Panc1 (cell line): ENCODE data around the gene CYP2W1. TPM values are rescaled to one million over a fixed set of nuclear protein-coding genes. Genes with fewer than 3 reads are reported as not detected.

Experiments used
- ATAC-seq: fragments of 200-7000 bp; cut with Tn5 transposase; 2 replicates; pipeline ENCODE4 v1.9.1; 2020; ENCODE audit warnings: mild to moderate bottlenecking, moderate library complexity
- BruUV-seq: library from RNA; stranded (reverse); fragments of 400-500 nt; replicated peaks from 2 replicates; lab custom pipeline; 2021; lab: Mats Ljungman, UMichigan
- CTCF ChIA-PET: fragments of 300-600 bp; sonication (Branson Sonifier 250); formaldehyde crosslinking; loops from one replicate; lab custom pipeline; 2022; ENCODE audit warnings: antibody characterized with exemption; lab: Charles Lee
- POLR2A ChIA-PET: fragments of 300-600 bp; sonication (Branson Sonifier 250); formaldehyde crosslinking; loops from one replicate; lab custom pipeline; 2022; ENCODE audit warnings: antibody characterized with exemption; lab: Charles Lee
- DNase-seq: peaks from one replicate; pipeline ENCODE4 v3.0.0-alpha.2; 2010; ENCODE audit warnings: low read depth, low spot score
- H3K27ac ChIP-seq: 2 replicates; pipeline ENCODE4 v1.5.1; 2011; ENCODE audit warnings: mild to moderate bottlenecking, low read length, inconsistent platforms
- H3K27me3 ChIP-seq: fragments of 200-500 bp; sonication (Bioruptor generic); 2 replicates; pipeline ENCODE4 v1.6.0; 2014; ENCODE audit warnings: low read length, inconsistent platforms; ENCODE audit not compliant: control insufficient read depth, insufficient read depth
- H3K36me3 ChIP-seq: fragments of 200-500 bp; sonication (Bioruptor generic); 2 replicates; pipeline ENCODE4 v1.5.1; 2014; ENCODE audit warnings: inconsistent platforms, mild to moderate bottlenecking, low read length, moderate library complexity; ENCODE audit not compliant: control insufficient read depth, insufficient read depth
- H3K4me1 ChIP-seq: 2 replicates; pipeline ENCODE4 v1.5.1; 2011; ENCODE audit warnings: inconsistent platforms, mild to moderate bottlenecking, low read length, moderate library complexity; ENCODE audit not compliant: control insufficient read depth, insufficient read depth
- H3K4me3 ChIP-seq, 2 experiments: 2 replicates each; pipeline ENCODE4 v1.5.1; 2011 to 2012; ENCODE audit warnings: low read depth in 2 of 2, low read length in 2 of 2, mild to moderate bottlenecking in 2 of 2, inconsistent platforms in 1 of 2, moderate library complexity in 1 of 2
- H3K9me3 ChIP-seq: fragments of 200-500 bp; sonication (Bioruptor generic); 2 replicates; pipeline ENCODE4 v1.5.1; 2014; ENCODE audit warnings: low read depth, mild to moderate bottlenecking, inconsistent platforms, low read length, moderate library complexity; ENCODE audit not compliant: control insufficient read depth, insufficient read depth
- POLR2AphosphoS5 ChIP-seq: IDR thresholded peaks from 2 replicates; pipeline ENCODE4 v1.6.1; 2012; ENCODE audit warnings: mild to moderate bottlenecking, low read depth, low read length, moderate library complexity
- SIN3A ChIP-seq: IDR thresholded peaks from 2 replicates; pipeline ENCODE4 v1.6.1; 2012; ENCODE audit warnings: low read depth, mild to moderate bottlenecking, low read length, moderate library complexity, borderline replicate concordance; ENCODE audit not compliant: insufficient read depth
- TCF7L2 ChIP-seq: IDR thresholded peaks from 2 replicates; pipeline ENCODE4 v1.6.1; 2011; ENCODE audit warnings: mild to moderate bottlenecking, low read depth, low read length, inconsistent platforms
- in situ Hi-C: cut with HindIII; loops from 2 replicates; pipeline ENCODE4 v1.10.0; 2016; ENCODE audit warnings: low sequenced_read_pairs, low pct_unique_long_range_greater_than_20kb
- intact Hi-C: fragments of 100-400 bp; cut with micrococcal nuclease; formaldehyde crosslinking; loops from one replicate; pipeline ENCODE4 v1.10.0; 2022; ENCODE audit not compliant: unreplicated experiment
- total RNA-seq: library from RNA; stranded (reverse); gene quantifications from one replicate; pipeline ENCODE4 v1.2.1, GENCODE V29; 2021; ENCODE audit not compliant: unreplicated experiment
- TF ChIP-seq, protein P1 (sequence below), 2 experiments: IDR thresholded peaks; 2 replicates each; pipeline ENCODE4 v1.6.1; 2011 to 2012; ENCODE audit warnings: low read depth in 2 of 2, control low read depth in 1 of 2, low read length in 1 of 2, mild to moderate bottlenecking in 1 of 2, moderate library complexity in 1 of 2; ENCODE audit not compliant: insufficient read depth in 1 of 2
- TF ChIP-seq, protein P2 (sequence below): fragments of 450-650 bp; IDR thresholded peaks from 2 replicates; pipeline ENCODE4 v1.5.1; 2017; ENCODE audit warnings: mild to moderate bottlenecking

The CYP2W1 gene
- total RNA-seq, 1 experiment from 2014 or later: 0.74 TPM

DNA sequence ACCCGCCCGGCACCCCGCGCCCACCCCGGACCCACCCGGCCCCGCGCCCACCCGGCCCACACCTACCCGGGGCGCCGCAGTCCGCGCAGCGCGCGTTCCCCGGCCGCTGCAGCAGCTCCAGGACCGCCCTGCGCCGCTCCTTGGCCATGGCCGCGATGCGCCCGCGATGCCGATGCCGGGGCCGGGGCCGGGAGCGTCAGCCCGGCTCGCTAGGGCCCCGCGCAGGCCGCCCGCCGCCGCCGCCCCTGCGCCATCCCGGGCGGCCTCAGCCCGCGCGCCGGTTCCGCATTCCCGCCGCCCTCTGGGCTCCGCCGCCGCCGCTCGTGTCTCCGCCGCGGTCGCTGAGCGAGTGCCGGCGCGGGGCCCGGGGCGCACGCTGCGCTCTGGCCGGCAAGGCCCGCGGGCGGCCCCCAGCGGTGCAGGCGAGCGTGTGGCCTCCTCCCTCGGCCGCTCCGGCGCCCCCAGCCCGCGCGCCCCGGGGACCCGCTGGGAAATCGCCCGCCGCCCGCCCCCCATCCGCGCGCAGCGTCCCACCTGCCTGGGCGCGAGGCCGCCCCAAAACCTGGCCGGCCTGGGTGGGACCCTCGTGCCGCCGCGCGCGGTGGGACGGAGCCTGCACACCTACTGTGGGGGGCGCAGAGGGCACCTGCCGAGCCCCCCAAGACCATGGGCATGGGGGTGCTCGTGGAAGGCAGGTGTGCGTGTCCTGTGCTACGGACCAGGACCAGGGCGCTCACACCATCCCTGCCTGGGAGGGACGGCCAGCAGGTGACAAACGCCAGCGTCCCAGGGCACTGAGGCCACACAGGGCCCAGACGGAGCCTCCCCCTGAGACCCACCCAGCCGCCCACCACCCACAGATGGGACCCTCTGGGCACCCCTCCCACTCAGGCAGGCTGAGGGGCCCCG lies 28.4 kb upstream of the CYP2W1 start, which contains the start of gene ADAP1:
TSS of gene ADAP1 (minus strand) at position 351 of the 909 bp plus-strand sequence. CDS start at position 148, 203 bp downstream.
- BruUV-seq: no TSS peak
- Histone ChIP-seq H3K9me3 (no peaks in the 10 kb centered on the region), H3K4me3 (peak within 1 kb of the TSS; percentile 44 to 46), H3K27me3 (no peaks in the 10 kb centered on the region), H3K27ac (no peak within 1 kb of the TSS), H3K36me3 (no peaks in the 10 kb centered on the region), H3K4me1 (0 out of 2 replicates have a peak, but pooled peaks cover 4% of the 10 kb centered on the region)
- in situ Hi-C loops (loop anchor here (25.0 kb wide), 1 partner anchor 183 kb away; a partner anchor contains a TSS), intact Hi-C loops (loop anchor here (2.0 kb wide), 1 partner anchor 40 kb away; no protein-coding TSS in a partner anchor)
- ChIA-PET CTCF (interaction anchor here (0.9 kb wide), 1 partner anchor 42 kb away, joined by 4 read pairs; no protein-coding TSS in a partner anchor), POLR2A (interaction anchor here (0.6 kb wide), 1 partner anchor 397 kb away, joined by 3 read pairs; no protein-coding TSS in a partner anchor)
- DNase-seq (no peak), ATAC-seq (peak; percentile 77)
- TF ChIP-seq, protein P1, sequence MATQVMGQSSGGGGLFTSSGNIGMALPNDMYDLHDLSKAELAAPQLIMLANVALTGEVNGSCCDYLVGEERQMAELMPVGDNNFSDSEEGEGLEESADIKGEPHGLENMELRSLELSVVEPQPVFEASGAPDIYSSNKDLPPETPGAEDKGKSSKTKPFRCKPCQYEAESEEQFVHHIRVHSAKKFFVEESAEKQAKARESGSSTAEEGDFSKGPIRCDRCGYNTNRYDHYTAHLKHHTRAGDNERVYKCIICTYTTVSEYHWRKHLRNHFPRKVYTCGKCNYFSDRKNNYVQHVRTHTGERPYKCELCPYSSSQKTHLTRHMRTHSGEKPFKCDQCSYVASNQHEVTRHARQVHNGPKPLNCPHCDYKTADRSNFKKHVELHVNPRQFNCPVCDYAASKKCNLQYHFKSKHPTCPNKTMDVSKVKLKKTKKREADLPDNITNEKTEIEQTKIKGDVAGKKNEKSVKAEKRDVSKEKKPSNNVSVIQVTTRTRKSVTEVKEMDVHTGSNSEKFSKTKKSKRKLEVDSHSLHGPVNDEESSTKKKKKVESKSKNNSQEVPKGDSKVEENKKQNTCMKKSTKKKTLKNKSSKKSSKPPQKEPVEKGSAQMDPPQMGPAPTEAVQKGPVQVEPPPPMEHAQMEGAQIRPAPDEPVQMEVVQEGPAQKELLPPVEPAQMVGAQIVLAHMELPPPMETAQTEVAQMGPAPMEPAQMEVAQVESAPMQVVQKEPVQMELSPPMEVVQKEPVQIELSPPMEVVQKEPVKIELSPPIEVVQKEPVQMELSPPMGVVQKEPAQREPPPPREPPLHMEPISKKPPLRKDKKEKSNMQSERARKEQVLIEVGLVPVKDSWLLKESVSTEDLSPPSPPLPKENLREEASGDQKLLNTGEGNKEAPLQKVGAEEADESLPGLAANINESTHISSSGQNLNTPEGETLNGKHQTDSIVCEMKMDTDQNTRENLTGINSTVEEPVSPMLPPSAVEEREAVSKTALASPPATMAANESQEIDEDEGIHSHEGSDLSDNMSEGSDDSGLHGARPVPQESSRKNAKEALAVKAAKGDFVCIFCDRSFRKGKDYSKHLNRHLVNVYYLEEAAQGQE (IDR thresholded peaks at IDR 0.05; ENCODE audit: insufficient read depth in 1 of 2, low read depth in 2 of 2, low read length in 1 of 2): no peak
- TF ChIP-seq POLR2AphosphoS5 (no peak), TCF7L2 (no peak), SIN3A (no peak)
- TF ChIP-seq, protein P2, sequence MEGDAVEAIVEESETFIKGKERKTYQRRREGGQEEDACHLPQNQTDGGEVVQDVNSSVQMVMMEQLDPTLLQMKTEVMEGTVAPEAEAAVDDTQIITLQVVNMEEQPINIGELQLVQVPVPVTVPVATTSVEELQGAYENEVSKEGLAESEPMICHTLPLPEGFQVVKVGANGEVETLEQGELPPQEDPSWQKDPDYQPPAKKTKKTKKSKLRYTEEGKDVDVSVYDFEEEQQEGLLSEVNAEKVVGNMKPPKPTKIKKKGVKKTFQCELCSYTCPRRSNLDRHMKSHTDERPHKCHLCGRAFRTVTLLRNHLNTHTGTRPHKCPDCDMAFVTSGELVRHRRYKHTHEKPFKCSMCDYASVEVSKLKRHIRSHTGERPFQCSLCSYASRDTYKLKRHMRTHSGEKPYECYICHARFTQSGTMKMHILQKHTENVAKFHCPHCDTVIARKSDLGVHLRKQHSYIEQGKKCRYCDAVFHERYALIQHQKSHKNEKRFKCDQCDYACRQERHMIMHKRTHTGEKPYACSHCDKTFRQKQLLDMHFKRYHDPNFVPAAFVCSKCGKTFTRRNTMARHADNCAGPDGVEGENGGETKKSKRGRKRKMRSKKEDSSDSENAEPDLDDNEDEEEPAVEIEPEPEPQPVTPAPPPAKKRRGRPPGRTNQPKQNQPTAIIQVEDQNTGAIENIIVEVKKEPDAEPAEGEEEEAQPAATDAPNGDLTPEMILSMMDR: peak; percentile 92; the same call in 1 of the 2 replicates

DNA sequence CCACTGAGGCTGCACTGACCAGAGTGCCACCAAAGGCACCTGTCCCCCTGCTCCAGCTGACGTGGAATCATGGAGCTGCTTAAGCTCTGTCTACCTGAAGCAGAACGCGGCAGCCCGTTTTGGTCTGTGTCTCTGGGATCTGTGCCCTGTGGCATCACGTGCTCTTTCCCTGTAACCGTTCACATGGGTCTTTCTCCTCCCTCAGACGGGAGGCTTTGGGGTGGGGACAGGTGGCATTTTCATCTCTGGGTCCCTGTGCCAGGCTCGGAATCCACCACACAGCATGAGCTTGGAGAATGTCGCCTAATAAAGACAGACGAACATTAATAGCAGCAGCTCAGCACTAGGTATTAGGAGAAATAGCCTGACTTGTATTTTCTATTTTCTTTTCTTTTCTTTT lies 26.9 kb upstream of the CYP2W1 start:
- H3K36me3 ChIP-seq: no peaks in the 10 kb centered on the region
- no peaks in the 10 kb centered on the region for H3K9me3 ChIP-seq
- ChIA-PET POLR2A (no interaction called here), CTCF (interaction anchor here (0.6 to 0.7 kb wide), 2 partner anchors 120 to 228 kb away, joined by 6 to 8 read pairs; no protein-coding TSS in a partner anchor)
- H3K4me1 ChIP-seq: 0 out of 2 replicates have a peak, but pooled peaks cover 4% of the 10 kb centered on the region
- H3K4me3 ChIP-seq: no peak overlapping the region
- no peak for ATAC-seq
- BruUV-seq: no TSS peak
- no peak for DNase-seq
- in situ Hi-C loops: loop anchor here (25.0 kb wide), 1 partner anchor 181 kb away; a partner anchor contains a TSS
- H3K27me3 ChIP-seq: no peaks in the 10 kb centered on the region
- intact Hi-C loops: no loop called here
- H3K27ac ChIP-seq: no peak overlapping the region
- TF ChIP-seq, protein P1 (IDR thresholded peaks at IDR 0.05; ENCODE audit: insufficient read depth in 1 of 2, low read depth in 2 of 2, low read length in 1 of 2): no peak
- TF ChIP-seq TCF7L2: no peak
- no peak for TF ChIP-seq SIN3A
- no peak for TF ChIP-seq POLR2AphosphoS5
- TF ChIP-seq, protein P2: no peak
